ENCODE data around the gene ALOX12B. TPM values are rescaled to one million over a fixed set of nuclear protein-coding genes. Genes with fewer than 3 reads are reported as not detected.

ALOX12B gene
- polyA plus RNA-seq, 1 of the 3 experiments (the other 2 are of a cell fraction): 0.20 TPM

GRCh38 chr17:8060274-8060673 is 27.2 kb downstream of the ALOX12B start:
- POLR2A ChIA-PET: interaction anchor here (0.6 to 0.9 kb wide), 3 partner anchors 113 to 317 kb away, joined by 3 to 4 read pairs (median 4); partner anchors contain the start of gene KRABD2
- peaks cover 53% of the 10 kb centered on the region for H3K27me3 ChIP-seq (ENCODE audit: insufficient read depth)
- H3K36me3 ChIP-seq (replicated peaks in 1 of 2; ENCODE audit: control insufficient read depth in 1 of 2, insufficient read depth in 2 of 2, low read length in 1 of 2): no peaks in the 10 kb centered on the region
- WGBS (ENCODE audit: low lambda C conversion rate): 6% methylated on average over 10 of the region's 10 CpGs
- peak overlapping the region in 1 of 2 experiments; percentile 28; a peak in 1 of 4 replicates for H3K4me3 ChIP-seq (ENCODE audit: low read depth in 2 of 2, low read length in 1 of 2)
- peak; percentile 80 for DNase-seq
- no peak overlapping the region for H2AFZ ChIP-seq (ENCODE audit: low read depth)
- H3F3A ChIP-seq (replicated peaks; ENCODE audit: insufficient read depth): no peaks in the 10 kb centered on the region
- no peaks in the 10 kb centered on the region for H3K9me3 ChIP-seq
- peaks cover 4 to 8% of the 10 kb centered on the region in 2 experiments; a peak in 2 of 4 replicates for H3K4me1 ChIP-seq (ENCODE audit: control insufficient read depth in 1 of 2, insufficient read depth in 2 of 2, low read depth in 1 of 2, low read length in 1 of 2)
- H3K9me2 ChIP-seq: no peaks in the 10 kb centered on the region
- H4K20me1 ChIP-seq (ENCODE audit: insufficient read depth): no peaks in the 10 kb centered on the region
- H3K79me2 ChIP-seq (ENCODE audit: insufficient read depth): no peaks in the 10 kb centered on the region
- CTCF ChIA-PET: interaction anchor here (0.5 to 8.9 kb wide), 48 partner anchors 8 to 834 kb away, joined by 3 to 390 read pairs (median 5); partner anchors contain the start of genes ALOX12B, ALOXE3, BORCS6 and HES7
- TF ChIP-seq RAD21 (IDR thresholded peaks at IDR 0.05; ENCODE audit: low read length): peak; percentile 87
- TF ChIP-seq PBX3 (IDR thresholded peaks at IDR 0.05): no peak
- TF ChIP-seq CTCF (IDR thresholded peaks at IDR 0.05): peak; percentile 76
- TF ChIP-seq EP300 (IDR thresholded peaks at IDR 0.05; ENCODE audit: borderline replicate concordance in 1 of 2, low read depth in 1 of 2, low read length in 1 of 2): no peak
- no peak for TF ChIP-seq CHD2 (IDR thresholded peaks at IDR 0.05; ENCODE audit: low read length, partially characterized antibody)
- peak; percentile 53 for TF ChIP-seq SMC3 (IDR thresholded peaks at IDR 0.05; ENCODE audit: low read depth, low read length)
- TF ChIP-seq YY1 (IDR thresholded peaks at IDR 0.05; ENCODE audit: low read depth): peak; percentile 66; the same call in 1 of the 2 replicates
- TF ChIP-seq POLR2AphosphoS5 (IDR thresholded peaks at IDR 0.05; ENCODE audit: low read depth, low read length): no peak
- no peak for TF ChIP-seq NRF1 (IDR thresholded peaks at IDR 0.05; ENCODE audit: low read depth, low read length)
- TF ChIP-seq REST (IDR thresholded peaks at IDR 0.05; ENCODE audit: low read depth, low read length): peak; percentile 87
- H3K4me2 ChIP-seq: peak overlapping the region; percentile 14; the same call in 1 of the 2 replicates
- H3K9ac ChIP-seq: no peak overlapping the region
- no peak overlapping the region for H3K27ac ChIP-seq (ENCODE audit: low read depth in 2 of 2, low read length in 1 of 2)
